Measurements from ENCODE around the gene UBE2E1.

Gene UBE2E1

GRCh38 chr3:23796518-23796917 is 9.2 kb upstream of the UBE2E1 start:
- DNase-seq = no peak

GRCh38 chr3:23797491-23797890 is 8.3 kb upstream of the UBE2E1 start:
- DNase-seq = no peak

- no peak for DNase-seq
Observed at GRCh38 chr3:23798456-23798855, 7.3 kb upstream of the UBE2E1 start.

- DNase-seq = no peak
Observed at GRCh38 chr3:23798876-23799275, 6.9 kb upstream of the UBE2E1 start.

GRCh38 chr3:23800731-23801130 is 5.0 kb upstream of the UBE2E1 start:
- no peak for DNase-seq

GRCh38 chr3:23804441-23805209 is 1.1 kb upstream of the UBE2E1 start:
- DNase-seq = no peak

- no peak for DNase-seq
Observed at GRCh38 chr3:23805210-23805632, 534 bp upstream of the UBE2E1 start.

- DNase-seq = peak in 1 of 2 experiments; percentile 7
Observed at GRCh38 chr3:23806534-23807423, 1.0 kb downstream of the UBE2E1 start.

- no peak for DNase-seq
Observed at GRCh38 chr3:23807424-23808015, 1.8 kb downstream of the UBE2E1 start.

- no peak for DNase-seq
Observed at GRCh38 chr3:23808525-23808924, 2.8 kb downstream of the UBE2E1 start.

GRCh38 chr3:23809294-23809693 is 3.5 kb downstream of the UBE2E1 start:
- no peak for DNase-seq

GRCh38 chr3:23809840-23810342 is 4.1 kb downstream of the UBE2E1 start:
- no peak for DNase-seq

GRCh38 chr3:23810343-23811184 is 4.8 kb downstream of the UBE2E1 start:
- DNase-seq = peak; percentile 17 to 21

- DNase-seq = no peak
Observed at GRCh38 chr3:23811185-23811527, 5.4 kb downstream of the UBE2E1 start.

GRCh38 chr3:23811919-23812318 is 6.2 kb downstream of the UBE2E1 start:
- DNase-seq = no peak

- no peak for DNase-seq
Observed at GRCh38 chr3:23815879-23816278, 10.1 kb downstream of the UBE2E1 start.

- no peak for DNase-seq
Observed at GRCh38 chr3:23816721-23817120, 11.0 kb downstream of the UBE2E1 start.

- no peak for DNase-seq
Observed at GRCh38 chr3:23817508-23818223, 11.9 kb downstream of the UBE2E1 start.

- DNase-seq = no peak
Observed at GRCh38 chr3:23819599-23820360, 14.0 kb downstream of the UBE2E1 start.

- no peak for DNase-seq
Observed at GRCh38 chr3:23820888-23821287, 15.1 kb downstream of the UBE2E1 start.

GRCh38 chr3:23821858-23822257 is 16.1 kb downstream of the UBE2E1 start:
- no peak for DNase-seq
